Measurements from ENCODE around the gene EVX2.

EVX2 gene

GRCh38 chr2:176122052-176122682, 38.4 kb upstream of the EVX2 start:
- DNase-seq (ENCODE audit: low read depth, low spot score) = no peak

- no peak for DNase-seq (ENCODE audit: low read depth, low spot score)
Measured at GRCh38 chr2:176121190-176122051, 37.7 kb upstream of the EVX2 start.

GRCh38 chr2:176120364-176121189, 36.8 kb upstream of the EVX2 start:
- no peak for DNase-seq (ENCODE audit: low read depth, low spot score)

- DNase-seq (ENCODE audit: low read depth, low spot score) = no peak
Measured at GRCh38 chr2:176118601-176119339, 35.0 kb upstream of the EVX2 start.

- no peak for DNase-seq (ENCODE audit: low read depth, low spot score)
Measured at GRCh38 chr2:176117823-176118371, 34.1 kb upstream of the EVX2 start.

- no peak for DNase-seq (ENCODE audit: low read depth, low spot score)
Measured at GRCh38 chr2:176117162-176117822, 33.5 kb upstream of the EVX2 start.

- no peak for DNase-seq (ENCODE audit: low read depth, low spot score)
Measured at GRCh38 chr2:176115883-176116813, 32.4 kb upstream of the EVX2 start, which contains the start of gene HOXD10. Gene HOXD10, plus strand, starts transcription at chr2:176116778. Its CDS starts 56 bp downstream, at chr2:176116834.

- no peak for DNase-seq (ENCODE audit: low read depth, low spot score)
Measured at GRCh38 chr2:176114930-176115625, 31.3 kb upstream of the EVX2 start.

- no peak for DNase-seq (ENCODE audit: low read depth, low spot score)
Measured at GRCh38 chr2:176114120-176114929, 30.6 kb upstream of the EVX2 start.

GRCh38 chr2:176112375-176113302, 28.9 kb upstream of the EVX2 start:
- no peak for DNase-seq (ENCODE audit: low read depth, low spot score)

- DNase-seq (ENCODE audit: low read depth, low spot score) = no peak
Measured at GRCh38 chr2:176111846-176112374, 28.1 kb upstream of the EVX2 start.

- no peak for DNase-seq (ENCODE audit: low read depth, low spot score)
Measured at GRCh38 chr2:176111309-176111663, 27.5 kb upstream of the EVX2 start.

GRCh38 chr2:176110415-176111308, 26.9 kb upstream of the EVX2 start:
- no peak for DNase-seq (ENCODE audit: low read depth, low spot score)

GRCh38 chr2:176109946-176110345, 26.2 kb upstream of the EVX2 start:
- DNase-seq (ENCODE audit: low read depth, low spot score) = no peak

GRCh38 chr2:176109192-176109901, 25.6 kb upstream of the EVX2 start:
- DNase-seq (ENCODE audit: low read depth, low spot score) = no peak

Measured in activated CD4-positive, CD25-positive, alpha-beta regulatory T cell treated with anti-CD3 and anti-CD28 coated beads, Interleukin-2, amount 50 U/mL, for 16 hours (primary cell).